COLO668 (cell line): ENCODE measurements around the gene ACTR5.
A peak's percentile ranks its signal among the peaks of the same experiment; 100 is the strongest.

Experiments
- DNase-seq: peaks from one replicate; lab custom pipeline; 2025; ENCODE audit not compliant: unreplicated experiment; lab: John Stamatoyannopoulos, UW

The ACTR5 gene

GRCh38 chr20:38748097-38748860 is at the start of gene ACTR5:
Gene ACTR5 (plus strand): TSS chr20:38748460. CDS start chr20:38748479, 19 bp downstream.
- peak; percentile 94 for DNase-seq

GRCh38 chr20:38698541-38698940 is 49.7 kb upstream of the ACTR5 start:
- no peak for DNase-seq

GRCh38 chr20:38700141-38700540 is 48.1 kb upstream of the ACTR5 start:
- no peak for DNase-seq

GRCh38 chr20:38700926-38701325 is 47.3 kb upstream of the ACTR5 start:
- no peak for DNase-seq

- DNase-seq: no peak
These were observed 44.7 kb upstream of the ACTR5 start for GRCh38 chr20:38703526-38703925.

- DNase-seq: no peak
These were observed 44.1 kb upstream of the ACTR5 start for GRCh38 chr20:38704136-38704535.

- DNase-seq: no peak
These were observed 41.8 kb upstream of the ACTR5 start for GRCh38 chr20:38706509-38706908.

- DNase-seq: no peak
These were observed 34.0 kb upstream of the ACTR5 start for GRCh38 chr20:38714308-38714707.

GRCh38 chr20:38715646-38716045 is 32.6 kb upstream of the ACTR5 start:
- no peak for DNase-seq

- DNase-seq: no peak
These were observed 25.6 kb upstream of the ACTR5 start for GRCh38 chr20:38722683-38723016.

- DNase-seq: no peak
These were observed 25.0 kb upstream of the ACTR5 start for GRCh38 chr20:38723017-38723847.

- no peak for DNase-seq
These were observed 24.2 kb upstream of the ACTR5 start, which contains the start of gene SLC32A1 for GRCh38 chr20:38723848-38724625. Gene SLC32A1 (plus strand): TSS chr20:38724486. CDS start chr20:38724725, 239 bp downstream.

GRCh38 chr20:38724626-38725147 is 23.6 kb upstream of the ACTR5 start:
- DNase-seq: no peak

- DNase-seq: no peak
These were observed 22.9 kb upstream of the ACTR5 start for GRCh38 chr20:38725148-38725901.

GRCh38 chr20:38725931-38726803 is 22.1 kb upstream of the ACTR5 start:
- peak; percentile 61 for DNase-seq

- peak; percentile 15 for DNase-seq
These were observed 21.3 kb upstream of the ACTR5 start for GRCh38 chr20:38726804-38727606.

GRCh38 chr20:38727607-38728190 is 20.6 kb upstream of the ACTR5 start:
- no peak for DNase-seq

GRCh38 chr20:38728191-38728781 is 20.0 kb upstream of the ACTR5 start:
- peak; percentile 47 for DNase-seq
